NCI-H1694 treated with DMSO at 0.1 percent for 48 hours (cell line): Measurements from ENCODE around the gene ARMC12.
"Not testable (repeated sequence)": the region's sequence is repeated elsewhere in the genome, so short reads cannot be mapped to it uniquely, and the experiment has no call there.

ENCODE experiments used
- DNase-seq: peaks from one replicate; lab custom pipeline; 2025; lab: John Stamatoyannopoulos, UW

Gene ARMC12

GRCh38 chr6:35736982-35737412 lies at the start of gene ARMC12:
Gene ARMC12 (plus strand): TSS chr6:35737032. CDS start chr6:35737109, 77 bp downstream.
- no peak for DNase-seq

- DNase-seq = no peak
These were observed 48.9 kb upstream of the ARMC12 start for GRCh38 chr6:35687658-35688604.

GRCh38 chr6:35688605-35689322 lies 48.1 kb upstream of the ARMC12 start, which contains the start of gene FKBP5:
Gene FKBP5 (minus strand): TSS chr6:35688915. CDS start chr6:35642824, 46,091 bp downstream.
- peak; percentile 27 for DNase-seq

GRCh38 chr6:35690006-35690405 lies 46.8 kb upstream of the ARMC12 start:
- not testable (repeated sequence) for DNase-seq

GRCh38 chr6:35690484-35690883 lies 46.3 kb upstream of the ARMC12 start:
- no peak for DNase-seq

- DNase-seq = no peak
These were observed 45.6 kb upstream of the ARMC12 start for GRCh38 chr6:35691027-35691824.

- no peak for DNase-seq
These were observed 42.4 kb upstream of the ARMC12 start for GRCh38 chr6:35694462-35694861.

- DNase-seq = not testable (repeated sequence)
These were observed 38.4 kb upstream of the ARMC12 start for GRCh38 chr6:35698430-35698829.

GRCh38 chr6:35698858-35699257 lies 38.0 kb upstream of the ARMC12 start:
- DNase-seq = no peak

- no peak for DNase-seq
These were observed 33.3 kb upstream of the ARMC12 start for GRCh38 chr6:35703554-35703953.

GRCh38 chr6:35706468-35706867 lies 30.4 kb upstream of the ARMC12 start:
- DNase-seq = no peak

GRCh38 chr6:35707714-35708407 lies 29.0 kb upstream of the ARMC12 start:
- no peak for DNase-seq

GRCh38 chr6:35708585-35708984 lies 28.2 kb upstream of the ARMC12 start:
- no peak for DNase-seq

- DNase-seq = no peak
These were observed 26.5 kb upstream of the ARMC12 start for GRCh38 chr6:35710241-35710847.

GRCh38 chr6:35711731-35712130 lies 25.1 kb upstream of the ARMC12 start:
- DNase-seq = no peak

GRCh38 chr6:35713006-35713767 lies 23.6 kb upstream of the ARMC12 start:
- no peak for DNase-seq

GRCh38 chr6:35716798-35717197 lies 20.0 kb upstream of the ARMC12 start:
- no peak for DNase-seq

GRCh38 chr6:35717449-35718374 lies 19.1 kb upstream of the ARMC12 start:
- no peak for DNase-seq

GRCh38 chr6:35718375-35718736 lies 18.5 kb upstream of the ARMC12 start:
- DNase-seq = no peak
